Peyer's patch (tissue), 4 donors: ENCODE results near the gene LASP1.

Source experiments
- CTCF ChIP-seq, 6 experiments: fragments of 450-650 bp in 4 of 6; fragments of 200-600 bp in 2 of 6; sonication (generic) in 1 of 6; IDR thresholded peaks; one replicate each; pipeline ENCODE4 v1.5.1; 2017 to 2019; ENCODE audit warnings: antibody characterized with exemption in 6 of 6, mild to moderate bottlenecking in 3 of 6, moderate library complexity in 1 of 6
- POLR2A ChIP-seq, 2 donors: fragments of 450-650 bp; IDR thresholded peaks; one replicate each; pipeline ENCODE4 v1.5.1; 2017; ENCODE audit warnings: antibody characterized with exemption in 2 of 2, mild to moderate bottlenecking in 2 of 2, moderate library complexity in 2 of 2

GRCh38 chr17:38853292-38854219 lies 16.3 kb upstream of the LASP1 start, which contains the start of gene RPL23:
- TF ChIP-seq CTCF (IDR thresholded peaks at IDR 0.05) = peak in 1 of 6 experiments; percentile 10
- TF ChIP-seq POLR2A (IDR thresholded peaks at IDR 0.05) = peak; percentile 83 to 95
